K562 (cell line): ENCODE data around the gene PPOX. TPM values are rescaled to one million over a fixed set of nuclear protein-coding genes. Genes with fewer than 3 reads are reported as not detected.

ENCODE experiments used
- BRD4 ChIP-seq: fragments of 200-600 bp; sonication (generic); IDR thresholded peaks from 2 replicates; pipeline ENCODE4 v1.6.1; 2017; ENCODE audit warnings: inconsistent platforms
- CBX5 ChIP-seq: IDR thresholded peaks from 2 replicates; pipeline ENCODE4 v1.6.1; 2014; ENCODE audit warnings: low read depth, borderline replicate concordance
- DIDO1 ChIP-seq: fragments of 450-650 bp; IDR thresholded peaks from 2 replicates; pipeline ENCODE4 v1.6.1; 2016; ENCODE audit warnings: low read depth, missing biosample characterization, missing genetic modification characterization
- EZH2 ChIP-seq: IDR thresholded peaks from 2 replicates; pipeline ENCODE4 v1.6.1; 2012; ENCODE audit warnings: low read depth, mild to moderate bottlenecking, inconsistent platforms, low read length, borderline replicate concordance
- FOXP4 ChIP-seq: sonication (generic); formaldehyde crosslinking; IDR thresholded peaks from 2 replicates; pipeline ENCODE4 v1.8.0; 2022; ENCODE audit warnings: mild to moderate bottlenecking, missing genetic modification reagents, borderline replicate concordance
- HIVEP1 ChIP-seq: fragments of 250-450 bp; sonication (Bioruptor Pico); IDR thresholded peaks from 2 replicates; pipeline ENCODE4 v1.4.0; 2020; ENCODE audit warnings: mild to moderate bottlenecking
- ILK ChIP-seq: fragments of 450-650 bp; IDR thresholded peaks from 2 replicates; pipeline ENCODE4 v1.6.1; 2016; ENCODE audit warnings: missing genetic modification characterization, low read depth, mild to moderate bottlenecking, missing compliant biosample characterization, moderate library complexity, borderline replicate concordance
- MEF2A ChIP-seq: IDR thresholded peaks from 2 replicates; pipeline ENCODE4 v1.6.1; 2011; ENCODE audit warnings: low read depth, mild to moderate bottlenecking, low read length, moderate library complexity; ENCODE audit not compliant: control insufficient read depth
- NFRKB ChIP-seq: fragments of 450-650 bp; IDR thresholded peaks from 2 replicates; pipeline ENCODE4 v1.6.1; 2016; ENCODE audit warnings: low read depth
- POLR2A ChIP-seq: fragments of 450-650 bp; conservative IDR thresholded peaks from 2 replicates; pipeline ENCODE4 v1.6.1; 2016
- POLR2G ChIP-seq: fragments of 200-400 bp; formaldehyde crosslinking; IDR thresholded peaks from 2 replicates; pipeline ENCODE4 v1.6.1; 2017; ENCODE audit warnings: low read depth, mild to moderate bottlenecking, antibody characterized with exemption, low read length, moderate library complexity
- RBM25 ChIP-seq: fragments of 200-400 bp; formaldehyde crosslinking; IDR thresholded peaks from 2 replicates; pipeline ENCODE4 v1.6.1; 2018; ENCODE audit warnings: low read length, low read depth, moderate library complexity; ENCODE audit not compliant: severe bottlenecking
- SFPQ ChIP-seq: fragments of 200-400 bp; formaldehyde crosslinking; IDR thresholded peaks from 2 replicates; pipeline ENCODE4 v1.6.1; 2017; ENCODE audit warnings: mild to moderate bottlenecking, low read depth, low read length, moderate library complexity
- SMARCA5 ChIP-seq: fragments of 450-650 bp; IDR thresholded peaks from 2 replicates; pipeline ENCODE4 v1.6.1; 2016
- SRF ChIP-seq, 2 experiments: fragments of 250-450, 450-650 bp in 1 of 2; sonication (Bioruptor Pico) in 1 of 2; sonication (generic) in 1 of 2; formaldehyde crosslinking; IDR thresholded peaks; 2 replicates each; pipeline versions ENCODE4 v1.5.0 to v1.5.1; 2020 to 2022; ENCODE audit warnings: mild to moderate bottlenecking in 1 of 2, missing genetic modification reagents in 1 of 2
- TCF7 ChIP-seq: sonication (generic); IDR thresholded peaks from 2 replicates; pipeline ENCODE4 v1.6.1; 2016; ENCODE audit warnings: antibody characterized with exemption, borderline replicate concordance
- polyA plus RNA-seq, 8 experiments: library from polyadenylated mRNA; depleted of rRNA in 4 of 8; stranded (reverse) in 5 of 8; unstranded in 3 of 8; fragments of >200 nt; fragmentation: Nextera tagmentation in 2 of 8; fragmentation: Illumina TruSeq in 1 of 8; extraction: Ambion mirVana in 2 of 8; extraction: Trizol in 1 of 8; gene quantifications; 2 replicates each; pipeline versions ENCODE4 v1.2.1 to v1.2.3, GENCODE V29; 2011 to 2014; ENCODE audit warnings: inconsistent platforms in 1 of 8, missing spikeins in 1 of 8
- total RNA-seq, 7 experiments: library from RNA; depleted of rRNA in 6 of 7; stranded (reverse); fragments of >200 nt in 6 of 7; fragmentation: Illumina TruSeq in 2 of 7; extraction: Trizol in 2 of 7; gene quantifications; 2 replicates each; pipeline versions ENCODE4 v1.2.1 to v1.2.3, GENCODE V29; 2011 to 2021; ENCODE audit warnings: low replicate concordance in 1 of 7
- TF ChIP-seq, protein P1 (sequence below): fragments of 450-650 bp; IDR thresholded peaks from 2 replicates; pipeline ENCODE4 v1.6.1; 2016; ENCODE audit warnings: borderline replicate concordance
- TF ChIP-seq, protein P2 (sequence below): IDR thresholded peaks from 3 replicates; pipeline ENCODE4 v1.6.1; 2011; ENCODE audit warnings: borderline replicate concordance, mild to moderate bottlenecking, moderate library complexity; ENCODE audit not compliant: insufficient read length; ENCODE audit errors: extremely low read depth

Gene PPOX
- total and polyA plus RNA-seq, 9 of the 15 experiments (the other 6 are each of a cell fraction or from before 2014, with no cell fraction given): 17.0 to 57.1 (median 38.9) TPM

DNA sequence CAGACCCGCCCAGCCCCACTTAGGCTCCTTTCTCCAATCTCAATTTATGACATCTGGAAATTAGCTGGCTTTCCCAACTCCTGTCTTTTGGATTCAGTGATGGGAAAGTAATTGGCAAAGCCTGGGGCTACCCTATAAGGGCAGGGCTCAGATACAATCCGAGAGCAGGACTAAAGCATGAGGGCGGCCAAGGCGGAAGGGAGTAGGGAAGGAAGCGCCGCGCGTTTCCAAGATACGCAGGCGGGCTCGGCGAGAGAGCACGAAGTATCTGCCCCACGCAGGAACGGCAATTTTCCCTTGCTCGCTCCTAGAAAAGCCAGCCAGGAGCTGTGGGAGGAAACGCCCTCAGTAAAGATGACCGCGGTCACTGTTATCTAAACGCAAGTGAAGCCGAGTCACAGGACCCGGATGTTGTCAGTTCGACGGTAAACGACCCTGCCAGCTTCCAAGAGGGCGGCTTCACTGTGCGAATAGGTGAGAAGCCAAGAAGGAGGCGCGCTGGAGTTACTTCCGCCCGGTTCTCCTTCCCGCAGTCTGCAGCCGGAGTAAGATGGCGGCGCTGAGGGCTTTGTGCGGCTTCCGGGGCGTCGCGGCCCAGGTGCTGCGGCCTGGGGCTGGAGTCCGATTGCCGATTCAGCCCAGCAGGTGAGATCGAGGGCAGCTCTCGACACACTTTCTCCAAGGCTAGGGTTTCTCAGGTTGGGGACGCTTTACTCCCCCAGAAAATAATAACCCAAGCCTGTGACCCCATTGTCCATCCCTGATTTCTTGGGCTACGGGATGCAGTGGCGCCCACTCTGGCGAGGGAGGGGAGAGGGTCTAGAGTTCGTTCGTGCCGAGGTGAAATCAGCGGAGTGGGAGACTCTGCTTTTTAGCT lies 35.8 kb downstream of the PPOX start, which contains the start of gene NDUFS2 (continued):
- no peak for TF ChIP-seq BRD4
- TF ChIP-seq EZH2: no peak
- 0 out of 2 replicates have a peak, but pooled peaks have one; percentile 26 for TF ChIP-seq TCF7
- peak in 1 of 2 experiments; percentile 67; a peak in 1 of 4 replicates for TF ChIP-seq SRF (CRISPR knock-in tag; IDR thresholded peaks at IDR 0.05)
- TF ChIP-seq, protein P1, sequence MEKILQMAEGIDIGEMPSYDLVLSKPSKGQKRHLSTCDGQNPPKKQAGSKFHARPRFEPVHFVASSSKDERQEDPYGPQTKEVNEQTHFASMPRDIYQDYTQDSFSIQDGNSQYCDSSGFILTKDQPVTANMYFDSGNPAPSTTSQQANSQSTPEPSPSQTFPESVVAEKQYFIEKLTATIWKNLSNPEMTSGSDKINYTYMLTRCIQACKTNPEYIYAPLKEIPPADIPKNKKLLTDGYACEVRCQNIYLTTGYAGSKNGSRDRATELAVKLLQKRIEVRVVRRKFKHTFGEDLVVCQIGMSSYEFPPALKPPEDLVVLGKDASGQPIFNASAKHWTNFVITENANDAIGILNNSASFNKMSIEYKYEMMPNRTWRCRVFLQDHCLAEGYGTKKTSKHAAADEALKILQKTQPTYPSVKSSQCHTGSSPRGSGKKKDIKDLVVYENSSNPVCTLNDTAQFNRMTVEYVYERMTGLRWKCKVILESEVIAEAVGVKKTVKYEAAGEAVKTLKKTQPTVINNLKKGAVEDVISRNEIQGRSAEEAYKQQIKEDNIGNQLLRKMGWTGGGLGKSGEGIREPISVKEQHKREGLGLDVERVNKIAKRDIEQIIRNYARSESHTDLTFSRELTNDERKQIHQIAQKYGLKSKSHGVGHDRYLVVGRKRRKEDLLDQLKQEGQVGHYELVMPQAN: peak; percentile 59; the same call in 1 of the 2 replicates
- peak; percentile 94 for TF ChIP-seq POLR2G
- TF ChIP-seq MEF2A: no peak
- no peak for TF ChIP-seq RBM25
- TF ChIP-seq SFPQ: no peak
- peak; percentile 64 for TF ChIP-seq DIDO1 (tag)
- TF ChIP-seq, protein P2, sequence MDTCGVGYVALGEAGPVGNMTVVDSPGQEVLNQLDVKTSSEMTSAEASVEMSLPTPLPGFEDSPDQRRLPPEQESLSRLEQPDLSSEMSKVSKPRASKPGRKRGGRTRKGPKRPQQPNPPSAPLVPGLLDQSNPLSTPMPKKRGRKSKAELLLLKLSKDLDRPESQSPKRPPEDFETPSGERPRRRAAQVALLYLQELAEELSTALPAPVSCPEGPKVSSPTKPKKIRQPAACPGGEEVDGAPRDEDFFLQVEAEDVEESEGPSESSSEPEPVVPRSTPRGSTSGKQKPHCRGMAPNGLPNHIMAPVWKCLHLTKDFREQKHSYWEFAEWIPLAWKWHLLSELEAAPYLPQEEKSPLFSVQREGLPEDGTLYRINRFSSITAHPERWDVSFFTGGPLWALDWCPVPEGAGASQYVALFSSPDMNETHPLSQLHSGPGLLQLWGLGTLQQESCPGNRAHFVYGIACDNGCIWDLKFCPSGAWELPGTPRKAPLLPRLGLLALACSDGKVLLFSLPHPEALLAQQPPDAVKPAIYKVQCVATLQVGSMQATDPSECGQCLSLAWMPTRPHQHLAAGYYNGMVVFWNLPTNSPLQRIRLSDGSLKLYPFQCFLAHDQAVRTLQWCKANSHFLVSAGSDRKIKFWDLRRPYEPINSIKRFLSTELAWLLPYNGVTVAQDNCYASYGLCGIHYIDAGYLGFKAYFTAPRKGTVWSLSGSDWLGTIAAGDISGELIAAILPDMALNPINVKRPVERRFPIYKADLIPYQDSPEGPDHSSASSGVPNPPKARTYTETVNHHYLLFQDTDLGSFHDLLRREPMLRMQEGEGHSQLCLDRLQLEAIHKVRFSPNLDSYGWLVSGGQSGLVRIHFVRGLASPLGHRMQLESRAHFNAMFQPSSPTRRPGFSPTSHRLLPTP: no peak
- TF ChIP-seq SMARCA5: no peak
- peak; percentile 94; the same call in 1 of the 2 replicates for TF ChIP-seq NFRKB
- peak; percentile 91 for TF ChIP-seq POLR2A
- no peak for TF ChIP-seq CBX5
- TF ChIP-seq HIVEP1 (CRISPR knock-in tag): 0 out of 2 replicates have a peak, but pooled peaks have one; percentile 76
- peak; percentile 45; the same call in 1 of the 2 replicates for TF ChIP-seq FOXP4 (CRISPR knock-in tag)
- no peak for TF ChIP-seq ILK (tag)
